Peyer's patch (tissue), 4 donors: ENCODE data around the gene BMPR1B. TPM values are rescaled to one million over a fixed set of nuclear protein-coding genes. Genes with fewer than 3 reads are reported as not detected.
"Not testable (repeated sequence)": the region's sequence is repeated elsewhere in the genome, so short reads cannot be mapped to it uniquely, and the experiment has no call there.

Experiments used
- DNase-seq, 3 donors: peaks; one replicate each; pipeline ENCODE4 v3.0.0-alpha.2; 2017 to 2019
- H3K27ac ChIP-seq, 4 donors: fragments of 200-600 bp; sonication (generic); one replicate each; pipeline ENCODE4 v1.5.1; 2016 to 2019
- H3K27me3 ChIP-seq, 2 donors: fragments of 200-600 bp; sonication (generic); one replicate each; pipeline ENCODE4 v1.5.1; 2019
- H3K36me3 ChIP-seq, 3 donors: fragments of 200-600 bp; sonication (generic); one replicate each; pipeline ENCODE4 v1.5.1; 2016 to 2019
- H3K4me1 ChIP-seq, 4 donors: fragments of 200-600 bp; sonication (generic); one replicate each; pipeline ENCODE4 v1.5.1; 2016 to 2019
- H3K4me3 ChIP-seq, 4 donors: fragments of 200-600 bp; sonication (generic); 1 replicate in 3 of 4; 2 replicates in 1 of 4; pipeline ENCODE4 v1.5.1; 2016 to 2019; ENCODE audit warnings: mild to moderate bottlenecking in 1 of 4
- H3K9me3 ChIP-seq, 4 donors: fragments of 200-600 bp; sonication (generic); one replicate each; pipeline ENCODE4 v1.5.1; 2016 to 2019; ENCODE audit warnings: mild to moderate bottlenecking in 1 of 4
- CTCF ChIP-seq, 6 experiments: fragments of 450-650 bp in 4 of 6; fragments of 200-600 bp in 2 of 6; sonication (generic) in 1 of 6; IDR thresholded peaks; one replicate each; pipeline ENCODE4 v1.5.1; 2017 to 2019; ENCODE audit warnings: antibody characterized with exemption in 6 of 6, mild to moderate bottlenecking in 3 of 6, moderate library complexity in 1 of 6
- POLR2A ChIP-seq, 2 donors: fragments of 450-650 bp; IDR thresholded peaks; one replicate each; pipeline ENCODE4 v1.5.1; 2017; ENCODE audit warnings: antibody characterized with exemption in 2 of 2, mild to moderate bottlenecking in 2 of 2, moderate library complexity in 2 of 2
- total RNA-seq, 4 donors: library from RNA; depleted of rRNA; stranded (reverse); fragments of >200 nt; gene quantifications; one replicate each; pipeline ENCODE4 v1.1.0, GENCODE V29; 2016

Gene BMPR1B
- total RNA-seq, 4 donors from 2014 or later: not detected

GRCh38 chr4:95167805-95168204 is 410.1 kb downstream of the BMPR1B start:
- Histone ChIP-seq H3K36me3 (no peaks in the 10 kb centered on the region), H3K27me3 (no peaks in the 10 kb centered on the region), H3K4me3 (no peak overlapping the region), H3K27ac (no peak overlapping the region), H3K4me1 (no peaks in the 10 kb centered on the region), H3K9me3 (no peaks in the 10 kb centered on the region)
- no peak for TF ChIP-seq CTCF (IDR thresholded peaks at IDR 0.05)
- no peak for TF ChIP-seq POLR2A (IDR thresholded peaks at IDR 0.05)
- DNase-seq: no peak

GRCh38 chr4:95170176-95170575 is 412.4 kb downstream of the BMPR1B start:
- Histone ChIP-seq H3K4me1 (no peaks in the 10 kb centered on the region), H3K36me3 (no peaks in the 10 kb centered on the region), H3K27me3 (no peaks in the 10 kb centered on the region), H3K4me3 (no peak overlapping the region), H3K27ac (no peak overlapping the region), H3K9me3 (no peaks in the 10 kb centered on the region)
- DNase-seq: no peak
- TF ChIP-seq POLR2A (IDR thresholded peaks at IDR 0.05): no peak
- no peak for TF ChIP-seq CTCF (IDR thresholded peaks at IDR 0.05)

GRCh38 chr4:95171377-95171776 is 413.6 kb downstream of the BMPR1B start:
- H3K36me3 ChIP-seq, H3K9me3 ChIP-seq, DNase-seq, H3K4me1 ChIP-seq, H3K27me3 ChIP-seq, H3K4me3 ChIP-seq, H3K27ac ChIP-seq: not testable (repeated sequence)

GRCh38 chr4:95178938-95179337 is 421.2 kb downstream of the BMPR1B start:
- Histone ChIP-seq H3K4me3 (no peak overlapping the region), H3K9me3 (no peaks in the 10 kb centered on the region), H3K27me3 (no peaks in the 10 kb centered on the region), H3K36me3 (no peaks in the 10 kb centered on the region), H3K4me1 (no peaks in the 10 kb centered on the region), H3K27ac (no peak overlapping the region)
- no peak for DNase-seq
- TF ChIP-seq POLR2A (IDR thresholded peaks at IDR 0.05) (no peak), CTCF (IDR thresholded peaks at IDR 0.05) (no peak)

- Histone ChIP-seq H3K36me3 (no peaks in the 10 kb centered on the region), H3K4me1 (no peaks in the 10 kb centered on the region), H3K4me3 (no peak overlapping the region), H3K9me3 (no peaks in the 10 kb centered on the region), H3K27me3 (no peaks in the 10 kb centered on the region), H3K27ac (no peak overlapping the region)
- TF ChIP-seq POLR2A (IDR thresholded peaks at IDR 0.05) (no peak), CTCF (IDR thresholded peaks at IDR 0.05) (no peak)
- DNase-seq: no peak
Observed at GRCh38 chr4:95180531-95181242, 422.9 kb downstream of the BMPR1B start.

- no peak for DNase-seq
- H3K27me3 ChIP-seq: no peaks in the 10 kb centered on the region
- no peak overlapping the region for H3K4me3 ChIP-seq
- no peaks in the 10 kb centered on the region for H3K36me3 ChIP-seq
- no peaks in the 10 kb centered on the region for H3K9me3 ChIP-seq
- no peak overlapping the region for H3K27ac ChIP-seq
- H3K4me1 ChIP-seq: no peaks in the 10 kb centered on the region
- TF ChIP-seq POLR2A (IDR thresholded peaks at IDR 0.05) (no peak), CTCF (IDR thresholded peaks at IDR 0.05) (no peak)
Observed at GRCh38 chr4:95181243-95181995, 423.7 kb downstream of the BMPR1B start.
